ENCODE measurements around the gene EPHA1. TPM values are rescaled to one million over a fixed set of nuclear protein-coding genes. Genes with fewer than 3 reads are reported as not detected.

EPHA1 gene
- total and polyA plus RNA-seq, 4 donors: 10.3 to 21.0 (median 11.3) TPM

DNA sequence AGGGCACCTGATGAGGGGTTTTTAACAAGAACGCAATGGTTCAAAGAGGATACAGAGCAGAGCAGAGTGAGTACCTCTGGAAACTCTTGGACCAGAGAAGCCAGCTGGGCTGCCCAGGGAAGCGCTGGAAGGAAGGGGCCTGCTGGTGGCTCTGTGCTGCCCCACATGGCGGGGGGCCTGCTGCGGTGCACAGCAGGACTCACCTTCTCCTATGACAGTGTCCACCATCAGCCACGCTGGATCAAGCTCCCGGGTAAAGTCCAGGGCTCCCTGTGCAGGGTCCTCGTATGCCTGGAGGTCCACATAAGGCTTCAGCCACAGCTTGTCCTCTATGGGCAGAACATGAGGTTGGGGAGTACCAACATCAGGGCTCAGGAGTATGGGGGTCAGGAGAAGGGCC, 12.5 kb downstream of the EPHA1 start:
- peaks cover 0 to 25% (median 6%) of the 10 kb centered on the region in 4 donors for H3K36me3 ChIP-seq (ENCODE audit: control insufficient read depth in 4 of 4, insufficient read depth in 3 of 4, low read depth in 1 of 4, low read length in 3 of 4)
- no peak overlapping the region for H3K4me3 ChIP-seq (ENCODE audit: low read depth in 1 of 3, low read length in 3 of 3)
- no peak overlapping the region for H3K9ac ChIP-seq (ENCODE audit: low read depth in 1 of 2, low read length in 2 of 2)
- no peaks in the 10 kb centered on the region for H3K27me3 ChIP-seq (ENCODE audit: control insufficient read depth in 4 of 4, insufficient read depth in 4 of 4, low read length in 3 of 4)
- peaks cover 40 to 69% (median 68%) of the 10 kb centered on the region in 4 donors for H3K4me1 ChIP-seq (ENCODE audit: control insufficient read depth in 4 of 4, insufficient read depth in 4 of 4, low read length in 3 of 4)
- 61% methylated on average over 7 of the region's 7 CpGs for WGBS
- no peaks in the 10 kb centered on the region for H3K9me3 ChIP-seq (ENCODE audit: control insufficient read depth in 4 of 4, low read length in 3 of 4)
- no peak for DNase-seq (ENCODE audit: low spot score)
- TF ChIP-seq REST (IDR thresholded peaks at IDR 0.05): no peak
- no peak for TF ChIP-seq HNF4G (IDR thresholded peaks at IDR 0.05)
- TF ChIP-seq NR2F2 (IDR thresholded peaks at IDR 0.05): no peak
- TF ChIP-seq, protein P1, sequence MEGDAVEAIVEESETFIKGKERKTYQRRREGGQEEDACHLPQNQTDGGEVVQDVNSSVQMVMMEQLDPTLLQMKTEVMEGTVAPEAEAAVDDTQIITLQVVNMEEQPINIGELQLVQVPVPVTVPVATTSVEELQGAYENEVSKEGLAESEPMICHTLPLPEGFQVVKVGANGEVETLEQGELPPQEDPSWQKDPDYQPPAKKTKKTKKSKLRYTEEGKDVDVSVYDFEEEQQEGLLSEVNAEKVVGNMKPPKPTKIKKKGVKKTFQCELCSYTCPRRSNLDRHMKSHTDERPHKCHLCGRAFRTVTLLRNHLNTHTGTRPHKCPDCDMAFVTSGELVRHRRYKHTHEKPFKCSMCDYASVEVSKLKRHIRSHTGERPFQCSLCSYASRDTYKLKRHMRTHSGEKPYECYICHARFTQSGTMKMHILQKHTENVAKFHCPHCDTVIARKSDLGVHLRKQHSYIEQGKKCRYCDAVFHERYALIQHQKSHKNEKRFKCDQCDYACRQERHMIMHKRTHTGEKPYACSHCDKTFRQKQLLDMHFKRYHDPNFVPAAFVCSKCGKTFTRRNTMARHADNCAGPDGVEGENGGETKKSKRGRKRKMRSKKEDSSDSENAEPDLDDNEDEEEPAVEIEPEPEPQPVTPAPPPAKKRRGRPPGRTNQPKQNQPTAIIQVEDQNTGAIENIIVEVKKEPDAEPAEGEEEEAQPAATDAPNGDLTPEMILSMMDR (IDR thresholded peaks at IDR 0.05; ENCODE audit: low read depth, low read length, missing input control): no peak
- TF ChIP-seq RXRA (IDR thresholded peaks at IDR 0.05): no peak
- TF ChIP-seq ATF3 (IDR thresholded peaks at IDR 0.05): no peak
- TF ChIP-seq YY1 (IDR thresholded peaks at IDR 0.05): no peak
- TF ChIP-seq TAF1 (conservative IDR thresholded peaks at IDR 0.05): no peak
- TF ChIP-seq GABPA (IDR thresholded peaks at IDR 0.05 in 1 of 2, conservative IDR thresholded peaks at IDR 0.05 in 1 of 2): no peak
- TF ChIP-seq JUND (IDR thresholded peaks at IDR 0.05): no peak
- no peak overlapping the region for H3K27ac ChIP-seq (ENCODE audit: low read depth in 1 of 2, low read length in 2 of 2)

GRCh38 chr7:143395187-143396149, 13.2 kb downstream of the EPHA1 start:
- Histone ChIP-seq H3K9ac (ENCODE audit: low read depth in 1 of 2, low read length in 2 of 2) (no peak overlapping the region), H3K4me1 (ENCODE audit: control insufficient read depth in 4 of 4, insufficient read depth in 4 of 4, low read length in 3 of 4) (peaks cover 42 to 76% (median 73%) of the 10 kb centered on the region in 4 donors), H3K27ac (ENCODE audit: low read depth in 1 of 2, low read length in 2 of 2) (peak overlapping the region in 1 of 2 donors; percentile 70), H3K4me3 (ENCODE audit: low read depth in 1 of 3, low read length in 3 of 3) (peak overlapping the region in 1 of 3 donors; percentile 53), H3K9me3 (ENCODE audit: control insufficient read depth in 4 of 4, low read length in 3 of 4) (no peaks in the 10 kb centered on the region), H3K27me3 (ENCODE audit: control insufficient read depth in 4 of 4, insufficient read depth in 4 of 4, low read length in 3 of 4) (no peaks in the 10 kb centered on the region), H3K36me3 (ENCODE audit: control insufficient read depth in 4 of 4, insufficient read depth in 3 of 4, low read depth in 1 of 4, low read length in 3 of 4) (peaks cover 0 to 25% (median 8%) of the 10 kb centered on the region in 4 donors)
- DNase-seq (ENCODE audit: low spot score): no peak
- WGBS: 30% methylated on average over 21 of the region's 21 CpGs
- TF ChIP-seq FOXA2 (IDR thresholded peaks at IDR 0.05) (peak; percentile 75), HNF4A (conservative IDR thresholded peaks at IDR 0.05) (peak; percentile 93 to 94), RAD21 (IDR thresholded peaks at IDR 0.05) (peak; percentile 41 to 59), GABPA (IDR thresholded peaks at IDR 0.05 in 1 of 2, conservative IDR thresholded peaks at IDR 0.05 in 1 of 2) (no peak), YY1 (IDR thresholded peaks at IDR 0.05) (peak; percentile 87), FOXA1 (IDR thresholded peaks at IDR 0.05) (peak; percentile 68), HNF4G (IDR thresholded peaks at IDR 0.05) (peak; percentile 60), MAX (IDR thresholded peaks at IDR 0.05) (peak; percentile 92), REST (IDR thresholded peaks at IDR 0.05) (peak; percentile 58), EGR1 (IDR thresholded peaks at IDR 0.05; ENCODE audit: low read depth in 2 of 2) (peak in 1 of 2 donors; percentile 74), RXRA (IDR thresholded peaks at IDR 0.05) (peak; percentile 99), TAF1 (conservative IDR thresholded peaks at IDR 0.05) (no peak), NR2F2 (IDR thresholded peaks at IDR 0.05) (peak; percentile 99), JUND (IDR thresholded peaks at IDR 0.05) (peak; percentile 60 to 69), ATF3 (IDR thresholded peaks at IDR 0.05) (peak; percentile 66)
- TF ChIP-seq, protein P2, sequence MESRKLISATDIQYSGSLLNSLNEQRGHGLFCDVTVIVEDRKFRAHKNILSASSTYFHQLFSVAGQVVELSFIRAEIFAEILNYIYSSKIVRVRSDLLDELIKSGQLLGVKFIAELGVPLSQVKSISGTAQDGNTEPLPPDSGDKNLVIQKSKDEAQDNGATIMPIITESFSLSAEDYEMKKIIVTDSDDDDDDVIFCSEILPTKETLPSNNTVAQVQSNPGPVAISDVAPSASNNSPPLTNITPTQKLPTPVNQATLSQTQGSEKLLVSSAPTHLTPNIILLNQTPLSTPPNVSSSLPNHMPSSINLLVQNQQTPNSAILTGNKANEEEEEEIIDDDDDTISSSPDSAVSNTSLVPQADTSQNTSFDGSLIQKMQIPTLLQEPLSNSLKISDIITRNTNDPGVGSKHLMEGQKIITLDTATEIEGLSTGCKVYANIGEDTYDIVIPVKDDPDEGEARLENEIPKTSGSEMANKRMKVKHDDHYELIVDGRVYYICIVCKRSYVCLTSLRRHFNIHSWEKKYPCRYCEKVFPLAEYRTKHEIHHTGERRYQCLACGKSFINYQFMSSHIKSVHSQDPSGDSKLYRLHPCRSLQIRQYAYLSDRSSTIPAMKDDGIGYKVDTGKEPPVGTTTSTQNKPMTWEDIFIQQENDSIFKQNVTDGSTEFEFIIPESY (IDR thresholded peaks at IDR 0.05): peak; percentile 60
